HG03095 (cell line): Measurements from ENCODE around the gene SPATS2.

Experiments used
- ATAC-seq: cut with Tn5 transposase; IDR thresholded peaks from one replicate; pipeline ENCODE4 v1.9.1; 2021; ENCODE audit warnings: moderate library complexity; ENCODE audit not compliant: unreplicated experiment

SPATS2 gene

DNA sequence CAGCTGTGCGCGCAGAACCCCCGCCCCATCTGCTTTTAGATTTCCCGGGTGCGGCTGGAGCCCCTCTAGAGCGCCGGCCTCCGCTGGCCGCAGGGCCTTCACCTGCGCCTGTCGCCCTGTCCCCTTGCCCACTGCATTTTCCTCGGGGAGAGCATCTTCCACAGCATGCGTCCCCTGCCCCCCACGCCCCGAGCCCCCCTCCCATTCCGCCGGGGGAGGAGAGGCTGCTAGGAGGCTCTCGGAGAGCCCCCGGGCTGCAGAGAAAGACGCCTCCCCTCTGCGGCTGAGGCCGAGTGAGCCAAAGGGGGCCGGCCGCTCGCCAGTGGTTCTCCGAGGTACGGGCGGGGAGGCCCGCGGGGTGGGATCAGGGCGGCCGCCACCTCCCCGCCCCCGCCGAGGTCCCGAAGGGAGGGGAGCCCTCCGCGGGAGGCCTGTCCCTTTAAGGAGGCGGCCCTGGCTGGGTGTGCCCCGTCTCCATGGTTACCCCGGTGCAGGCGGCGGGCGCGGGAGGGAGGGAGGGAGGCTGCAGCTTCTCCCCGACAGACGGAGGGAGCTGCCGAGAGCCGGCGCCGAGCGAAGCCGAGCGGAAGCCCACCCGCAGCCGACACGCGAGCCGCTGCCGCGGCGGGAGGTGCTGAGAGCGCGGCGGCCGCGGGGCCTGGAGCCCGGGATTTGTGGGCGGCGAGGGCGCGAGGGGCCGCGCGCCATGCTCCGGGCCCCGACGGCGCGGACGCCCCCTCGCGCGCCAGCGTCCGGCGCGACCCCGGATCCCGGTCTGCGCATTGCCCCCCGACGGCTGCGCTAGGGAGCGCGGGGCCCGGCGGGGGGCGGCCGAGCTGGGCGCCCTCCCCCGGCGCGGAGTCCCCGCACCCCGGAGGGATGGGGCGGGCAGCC is 171.5 kb downstream of the SPATS2 start, which contains the start of gene KCNH3:
Gene KCNH3 (plus strand): TSS at position 521 of the 894 bp plus-strand sequence. CDS start 387 bp downstream, outside the sequence.
- peak; percentile 51 for ATAC-seq

- no peak for ATAC-seq
Measured at GRCh38 chr12:49539406-49540228, 172.4 kb downstream of the SPATS2 start.

GRCh38 chr12:49540229-49541139 is 173.2 kb downstream of the SPATS2 start:
- ATAC-seq = no peak

DNA sequence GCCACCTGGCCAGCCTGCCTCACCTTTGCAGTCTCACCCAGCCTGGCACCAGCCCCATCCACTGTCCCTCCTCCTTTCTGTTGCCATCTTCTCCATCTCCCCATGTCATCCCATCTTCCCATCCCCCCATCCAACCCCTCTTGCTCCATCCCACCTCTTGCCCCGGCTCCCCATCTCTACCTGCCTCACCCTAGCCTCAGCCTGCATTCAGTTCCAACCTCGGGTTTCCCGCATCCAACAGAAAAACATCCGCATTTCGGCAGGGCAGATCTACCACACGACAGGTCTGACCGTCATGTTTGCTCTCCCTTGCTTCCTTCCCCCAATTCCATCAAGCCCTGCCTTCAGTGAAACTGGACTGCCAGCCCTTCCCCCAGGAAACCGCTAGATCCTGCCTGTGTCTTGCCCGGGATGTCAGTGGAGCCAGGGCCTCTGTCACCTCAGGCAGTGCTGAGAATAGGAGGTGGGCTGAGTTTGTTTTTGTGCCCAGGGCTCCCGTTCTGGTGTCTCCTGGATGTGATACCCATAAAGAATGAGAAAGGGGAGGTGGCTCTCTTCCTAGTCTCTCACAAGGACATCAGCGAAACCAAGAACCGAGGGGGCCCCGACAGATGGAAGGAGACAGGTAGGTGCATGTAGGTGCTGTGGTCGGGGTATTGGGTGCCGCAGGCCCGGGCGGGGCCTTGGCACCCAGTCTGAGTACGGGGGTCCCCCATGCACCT is 174.0 kb downstream of the SPATS2 start:
- no peak for ATAC-seq

DNA sequence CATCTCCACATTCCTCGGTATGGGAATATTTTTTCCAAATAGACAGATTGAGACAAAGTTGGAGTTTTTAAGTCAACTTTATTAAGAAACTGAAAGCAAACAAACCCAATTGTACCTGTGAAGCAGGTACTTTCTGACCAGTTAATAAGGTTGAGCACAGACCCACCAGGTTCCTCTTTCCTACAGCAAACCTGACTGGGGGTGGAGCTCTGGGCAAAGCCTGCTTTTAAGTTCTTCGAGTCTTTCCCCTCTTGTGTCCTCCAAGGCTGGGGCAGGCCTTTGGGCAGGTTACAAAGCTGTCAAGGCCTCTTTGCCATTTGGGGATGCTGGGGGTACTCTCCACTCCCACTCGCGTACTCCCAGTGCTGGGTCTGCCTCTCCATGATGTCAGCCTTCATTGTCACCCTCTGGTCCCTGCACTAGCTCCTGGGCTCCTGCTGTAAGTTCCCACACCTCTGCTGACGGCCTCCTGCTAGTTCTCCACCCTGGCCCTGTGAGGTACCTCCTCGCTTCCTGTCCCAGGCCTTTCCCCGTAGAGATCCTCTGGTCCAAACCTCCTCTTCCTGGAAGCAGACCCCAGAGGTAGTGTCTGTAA is 174.7 kb downstream of the SPATS2 start:
- ATAC-seq = no peak

DNA sequence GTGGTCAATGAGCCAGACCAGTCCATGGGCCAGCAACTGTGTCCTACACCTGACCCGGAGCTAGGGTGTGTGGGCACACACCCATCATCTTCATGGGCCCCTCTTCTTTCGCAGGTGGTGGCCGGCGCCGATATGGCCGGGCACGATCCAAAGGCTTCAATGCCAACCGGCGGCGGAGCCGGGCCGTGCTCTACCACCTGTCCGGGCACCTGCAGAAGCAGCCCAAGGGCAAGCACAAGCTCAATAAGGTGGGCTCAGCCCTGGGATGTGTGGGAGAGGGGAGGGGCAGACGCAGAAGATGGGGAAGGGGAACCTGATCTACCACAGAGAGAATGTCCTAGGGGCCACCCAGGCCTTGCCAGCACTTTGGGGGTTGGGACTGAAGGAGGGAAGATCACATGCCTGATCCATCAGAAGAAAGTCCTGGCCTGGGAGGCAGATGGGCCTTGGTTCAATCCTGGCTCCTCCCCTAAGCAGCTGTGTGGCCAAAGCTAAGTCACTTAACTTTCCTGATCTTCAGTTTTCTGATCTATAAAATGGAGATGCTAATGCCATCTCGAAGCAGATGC is 175.4 kb downstream of the SPATS2 start:
- no peak for ATAC-seq

DNA sequence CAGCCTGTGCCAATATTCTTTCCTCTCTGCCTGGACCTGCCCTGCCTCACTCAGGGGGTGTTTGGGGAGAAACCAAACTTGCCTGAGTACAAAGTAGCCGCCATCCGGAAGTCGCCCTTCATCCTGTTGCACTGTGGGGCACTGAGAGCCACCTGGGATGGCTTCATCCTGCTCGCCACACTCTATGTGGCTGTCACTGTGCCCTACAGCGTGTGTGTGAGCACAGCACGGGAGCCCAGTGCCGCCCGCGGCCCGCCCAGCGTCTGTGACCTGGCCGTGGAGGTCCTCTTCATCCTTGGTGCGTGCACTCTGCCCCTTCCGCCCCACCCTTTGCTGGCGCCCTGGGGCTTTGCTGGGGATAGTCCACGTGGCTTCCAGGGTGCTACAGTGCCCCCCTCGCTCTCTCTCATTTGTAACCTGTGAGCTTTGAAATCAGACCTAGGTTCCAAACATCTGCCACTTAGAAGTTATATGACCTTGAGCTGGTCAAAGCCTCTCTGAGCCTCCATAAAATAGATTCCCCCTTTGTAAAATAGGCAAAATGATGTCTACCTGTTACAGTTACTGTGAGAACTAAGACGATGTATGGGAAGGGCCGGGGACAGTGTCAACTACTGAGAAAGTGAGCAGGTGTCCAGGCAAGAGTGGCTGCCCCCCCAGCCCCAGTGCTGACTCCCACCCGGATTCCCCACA is 176.1 kb downstream of the SPATS2 start:
- no peak for ATAC-seq

DNA sequence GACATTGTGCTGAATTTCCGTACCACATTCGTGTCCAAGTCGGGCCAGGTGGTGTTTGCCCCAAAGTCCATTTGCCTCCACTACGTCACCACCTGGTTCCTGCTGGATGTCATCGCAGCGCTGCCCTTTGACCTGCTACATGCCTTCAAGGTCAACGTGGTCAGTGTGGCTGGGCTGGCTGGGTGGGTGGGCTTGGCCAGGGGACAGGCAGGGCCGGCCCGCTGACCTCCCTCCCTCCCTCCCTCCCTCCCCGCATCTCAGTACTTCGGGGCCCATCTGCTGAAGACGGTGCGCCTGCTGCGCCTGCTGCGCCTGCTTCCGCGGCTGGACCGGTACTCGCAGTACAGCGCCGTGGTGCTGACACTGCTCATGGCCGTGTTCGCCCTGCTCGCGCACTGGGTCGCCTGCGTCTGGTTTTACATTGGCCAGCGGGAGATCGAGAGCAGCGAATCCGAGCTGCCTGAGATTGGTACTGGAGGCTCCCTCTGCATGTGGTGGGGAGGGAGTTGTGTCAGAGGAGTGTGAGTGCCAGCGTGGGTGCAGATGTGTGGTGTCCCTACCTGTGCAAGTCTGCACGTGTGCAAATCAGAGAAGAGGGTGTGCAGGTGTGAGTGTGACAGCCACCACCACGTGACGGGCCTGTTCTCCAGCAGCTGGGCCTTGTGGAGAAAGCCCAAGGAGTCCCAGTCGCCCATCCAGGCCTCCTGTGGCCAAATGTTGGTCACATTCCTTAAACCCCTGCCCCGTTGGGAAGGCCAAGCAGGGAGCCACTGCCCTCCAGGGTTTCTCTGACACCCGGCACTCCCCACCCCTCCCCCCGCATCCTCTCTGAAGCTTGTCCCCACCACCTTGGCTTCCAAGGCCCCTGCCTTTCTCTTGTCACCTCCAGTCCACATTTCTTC is 176.9 kb downstream of the SPATS2 start:
- ATAC-seq = no peak

- ATAC-seq = no peak
Measured at GRCh38 chr12:49545815-49546214, 178.6 kb downstream of the SPATS2 start.

DNA sequence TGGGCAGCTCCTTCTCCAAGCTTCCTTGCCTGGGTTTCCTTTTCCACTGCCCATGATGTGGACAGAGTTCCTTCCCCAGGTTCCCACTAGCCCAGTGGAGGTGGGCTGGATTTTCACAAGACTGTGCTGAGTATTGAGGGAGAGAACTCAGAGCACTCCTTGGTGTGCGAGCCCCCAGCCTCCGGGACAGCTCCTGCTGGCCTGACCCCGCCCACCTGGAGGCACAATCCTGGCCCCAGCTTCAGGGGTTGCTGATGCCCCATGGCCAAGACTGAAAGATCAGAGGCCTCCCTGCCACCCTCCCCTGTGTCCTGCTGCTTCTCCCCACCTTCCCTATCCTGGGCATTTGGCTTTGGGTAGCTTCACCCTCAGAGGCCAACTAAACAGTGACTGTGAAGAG is 179.2 kb downstream of the SPATS2 start:
- ATAC-seq = no peak

DNA sequence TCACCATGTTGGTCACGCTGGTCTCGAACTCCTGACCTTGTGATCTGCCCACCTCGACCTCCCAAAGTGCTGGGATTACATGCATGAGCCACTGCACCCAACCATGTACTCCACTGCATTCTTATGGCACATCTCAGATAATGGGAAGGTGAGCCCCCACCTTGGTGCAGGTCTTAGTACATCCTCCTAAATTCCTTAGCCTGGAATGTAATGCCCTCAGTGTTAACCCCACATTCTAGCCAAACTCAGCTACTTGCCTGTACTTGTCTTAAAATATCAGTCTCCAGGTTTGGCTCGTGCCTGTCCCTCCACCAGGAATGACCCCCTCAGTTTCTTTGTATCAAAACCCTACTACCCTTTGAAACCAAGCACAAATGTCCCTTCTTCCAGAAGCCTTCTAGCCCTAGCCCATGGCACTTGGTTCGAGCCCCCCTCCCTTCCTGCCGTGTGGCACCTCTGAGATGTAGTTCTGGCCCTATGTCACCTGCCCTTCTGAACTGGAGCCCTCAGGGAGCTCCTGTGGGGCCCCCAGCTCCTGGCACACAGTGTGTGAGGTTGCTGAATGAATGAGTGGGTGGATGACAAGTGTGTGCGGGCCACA is 179.9 kb downstream of the SPATS2 start:
- no peak for ATAC-seq

- ATAC-seq = no peak
Measured at GRCh38 chr12:49548481-49548821, 181.2 kb downstream of the SPATS2 start.

DNA sequence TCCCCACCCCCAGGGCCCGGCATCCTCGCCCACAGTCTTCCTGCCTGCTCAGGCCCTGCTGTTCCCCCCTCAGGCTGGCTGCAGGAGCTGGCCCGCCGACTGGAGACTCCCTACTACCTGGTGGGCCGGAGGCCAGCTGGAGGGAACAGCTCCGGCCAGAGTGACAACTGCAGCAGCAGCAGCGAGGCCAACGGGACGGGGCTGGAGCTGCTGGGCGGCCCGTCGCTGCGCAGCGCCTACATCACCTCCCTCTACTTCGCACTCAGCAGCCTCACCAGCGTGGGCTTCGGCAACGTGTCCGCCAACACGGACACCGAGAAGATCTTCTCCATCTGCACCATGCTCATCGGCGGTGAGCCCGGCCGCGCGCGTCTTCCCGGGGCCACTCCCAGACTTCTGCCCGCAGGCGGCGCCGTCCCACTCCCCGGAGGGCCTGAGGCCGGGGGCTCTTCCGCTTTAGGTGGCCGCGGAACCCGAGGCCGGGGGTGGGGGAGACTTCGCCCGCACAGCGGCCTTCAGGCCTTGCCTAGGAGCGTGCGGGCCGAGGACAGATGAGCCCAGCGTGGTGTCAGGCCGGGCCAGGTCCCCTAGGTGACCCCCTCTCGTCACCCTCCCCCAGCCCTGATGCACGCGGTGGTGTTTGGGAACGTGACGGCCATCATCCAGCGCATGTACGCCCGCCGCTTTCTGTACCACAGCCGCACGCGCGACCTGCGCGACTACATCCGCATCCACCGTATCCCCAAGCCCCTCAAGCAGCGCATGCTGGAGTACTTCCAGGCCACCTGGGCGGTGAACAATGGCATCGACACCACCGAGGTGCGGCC is 181.8 kb downstream of the SPATS2 start:
- ATAC-seq = no peak

DNA sequence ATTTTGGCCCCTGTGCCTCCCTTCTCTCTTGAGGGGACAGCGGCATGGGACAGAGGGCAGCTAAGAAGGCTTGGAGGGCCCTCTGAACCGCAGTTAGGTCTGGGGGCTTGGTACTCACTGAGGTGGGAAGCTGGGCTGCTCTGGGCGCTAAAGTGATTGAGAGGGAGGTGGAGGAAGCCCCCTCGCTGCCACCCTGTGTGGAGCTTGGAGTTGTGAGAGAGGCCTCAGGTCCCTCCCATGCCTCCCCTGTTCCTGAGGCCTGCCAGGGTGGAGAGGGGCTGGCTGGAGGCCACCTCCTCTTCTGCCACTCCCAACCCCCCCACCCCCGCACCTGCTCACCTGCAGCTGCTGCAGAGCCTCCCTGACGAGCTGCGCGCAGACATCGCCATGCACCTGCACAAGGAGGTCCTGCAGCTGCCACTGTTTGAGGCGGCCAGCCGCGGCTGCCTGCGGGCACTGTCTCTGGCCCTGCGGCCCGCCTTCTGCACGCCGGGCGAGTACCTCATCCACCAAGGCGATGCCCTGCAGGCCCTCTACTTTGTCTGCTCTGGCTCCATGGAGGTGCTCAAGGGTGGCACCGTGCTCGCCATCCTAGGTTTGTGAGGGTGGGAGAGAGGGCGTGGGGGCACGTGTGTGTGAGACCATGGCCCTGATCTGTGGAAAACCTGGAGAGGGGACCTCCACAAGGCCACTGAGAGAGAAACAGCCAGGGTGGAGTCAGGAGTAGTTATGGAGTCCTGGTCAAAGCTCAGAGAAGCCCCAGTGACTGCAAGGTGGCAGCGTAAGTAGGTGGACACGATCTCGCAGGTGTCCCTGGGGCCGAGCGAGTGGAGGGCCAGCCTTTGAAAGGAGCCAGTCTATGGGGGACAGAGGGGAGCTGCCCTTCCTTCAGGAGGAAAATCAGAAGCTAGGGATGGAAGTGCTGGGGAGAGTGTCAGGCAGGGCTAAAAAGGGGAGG is 182.8 kb downstream of the SPATS2 start:
- ATAC-seq = no peak

DNA sequence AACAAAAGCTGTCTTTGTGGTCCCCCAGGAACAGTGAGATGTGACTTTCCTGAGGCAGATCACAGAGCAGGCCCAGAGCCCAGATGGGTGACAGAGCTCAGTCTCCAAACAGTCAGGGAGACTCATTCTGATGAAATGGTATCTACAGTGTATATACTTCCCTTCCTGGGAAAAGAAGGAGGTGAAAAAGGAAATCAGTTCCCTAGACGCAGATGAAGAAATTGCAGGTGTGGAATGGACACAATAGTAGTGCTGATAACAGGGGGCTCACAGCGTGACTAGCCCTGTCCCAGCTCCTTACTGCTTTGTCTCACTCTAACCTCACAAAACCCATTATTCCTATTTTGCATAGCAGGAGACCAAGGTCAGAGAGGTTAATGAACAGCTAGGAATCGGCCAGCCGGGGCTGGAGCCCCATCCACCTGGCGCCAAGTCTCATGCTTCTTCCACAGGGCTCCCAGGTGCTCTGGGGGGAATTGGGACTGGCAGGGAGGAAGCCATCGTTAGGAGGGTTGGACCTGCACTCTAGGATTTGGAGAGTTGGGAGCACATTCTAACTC is 183.5 kb downstream of the SPATS2 start:
- no peak for ATAC-seq
